ENCODE results near the gene FOXK1. TPM values are rescaled to one million over a fixed set of nuclear protein-coding genes. Genes with fewer than 3 reads are reported as not detected.

FOXK1 gene
- total and polyA plus RNA-seq, 2 experiments from 2014 or later = 2.3 to 12.7 TPM

DNA sequence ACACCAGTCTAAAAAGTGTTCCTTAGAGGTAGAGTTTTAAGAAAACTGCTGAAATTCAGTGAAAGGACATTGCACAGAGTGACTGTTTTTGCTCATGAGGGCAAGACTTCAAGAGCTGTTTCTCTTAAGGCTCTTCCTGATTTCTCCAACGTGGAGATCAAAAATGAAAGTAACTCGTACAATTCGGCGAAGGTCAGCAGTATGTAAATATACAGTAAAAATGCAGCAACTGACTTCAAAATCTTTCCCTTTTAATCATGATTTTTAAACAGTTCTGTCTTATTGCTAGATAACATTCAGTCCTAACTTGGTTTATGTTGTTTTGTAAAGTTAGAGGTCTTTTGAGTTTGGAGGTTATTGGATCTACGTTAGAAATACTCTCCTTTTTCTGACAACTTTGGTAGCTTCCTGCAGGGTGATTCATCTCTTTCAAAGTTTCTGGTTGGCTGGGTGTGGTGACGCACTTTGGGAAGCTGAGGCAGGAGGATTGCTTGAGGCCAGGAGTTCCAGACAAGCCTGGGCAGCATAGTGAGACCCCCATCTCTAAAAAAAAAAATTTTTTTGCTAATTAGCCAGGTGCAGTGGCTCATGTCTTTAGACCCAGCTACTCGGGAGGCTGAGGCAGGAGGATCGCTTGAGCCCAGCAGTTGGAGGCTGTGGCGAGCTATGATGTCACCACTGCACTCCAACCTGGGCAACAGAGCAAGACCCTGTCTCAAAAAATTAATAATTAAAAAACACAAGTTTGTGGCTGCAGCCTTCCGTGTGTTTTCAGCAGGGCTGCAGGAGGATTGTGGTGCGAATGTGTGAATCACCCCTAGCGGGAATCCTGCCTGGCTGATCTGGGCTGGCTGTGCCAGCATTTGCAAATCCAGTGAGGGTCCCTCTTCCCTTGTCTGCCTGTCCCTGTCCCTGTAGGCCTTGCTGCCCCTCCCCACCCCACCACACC, 64.2 kb downstream of the FOXK1 start:
- Histone ChIP-seq H3F3A (replicated peaks; ENCODE audit: low read depth) (peaks cover 6% of the 10 kb centered on the region; the same call in 1 of the 2 replicates), H3K36me3 (ENCODE audit: insufficient read depth) (no peaks in the 10 kb centered on the region), H3K9me2 (ENCODE audit: insufficient read depth) (no peaks in the 10 kb centered on the region), H2AFZ (no peak overlapping the region), H3K27me3 (ENCODE audit: insufficient read depth) (peaks cover 34% of the 10 kb centered on the region), H3K4me1 (ENCODE audit: insufficient read depth) (peaks cover 15% of the 10 kb centered on the region), H3K27ac (ENCODE audit: low read depth) (no peak overlapping the region), H3K4me2 (peak overlapping the region; percentile 80; the same call in 1 of the 2 replicates), H3K4me3 (peak overlapping the region; percentile 46; the same call in 1 of the 2 replicates), H4K20me1 (replicated peaks; ENCODE audit: insufficient read depth) (peaks cover 20% of the 10 kb centered on the region), H3K79me2 (replicated peaks; ENCODE audit: insufficient read depth) (0 out of 2 replicates have a peak, but pooled peaks cover 10% of the 10 kb centered on the region)
- H3K4me1 Mint-ChIP-seq = peaks cover 24% of the 10 kb centered on the region
- peaks cover 28% of the 10 kb centered on the region for H3K36me3 Mint-ChIP-seq (ENCODE audit: low read depth)
- no peak overlapping the region; the same call in 2 of the 3 replicates for H3K4me3 Mint-ChIP-seq
- H3K27ac Mint-ChIP-seq = no peak overlapping the region
- ATAC-seq = no peak
- TF ChIP-seq CREB1 (CRISPR knock-in tag; IDR thresholded peaks at IDR 0.05; ENCODE audit: low read depth) (no peak), JUNB (IDR thresholded peaks at IDR 0.05; ENCODE audit: unreplicated experiment) (no peak), EZH2phosphoT487 (IDR thresholded peaks at IDR 0.05; ENCODE audit: unreplicated experiment) (no peak), EZH2 (IDR thresholded peaks at IDR 0.05; ENCODE audit: low read depth, unreplicated experiment) (no peak), STAT1 (IDR thresholded peaks at IDR 0.05; ENCODE audit: unreplicated experiment) (no peak), ZNF331 (CRISPR knock-in tag; IDR thresholded peaks at IDR 0.05; ENCODE audit: low read depth) (no peak), ZNF114 (CRISPR knock-in tag; IDR thresholded peaks at IDR 0.05) (no peak), POLR2AphosphoS5 (IDR thresholded peaks at IDR 0.05; ENCODE audit: low read depth) (no peak), NANOG (IDR thresholded peaks at IDR 0.05; ENCODE audit: borderline replicate concordance) (no peak)
- TF ChIP-seq, protein P1, sequence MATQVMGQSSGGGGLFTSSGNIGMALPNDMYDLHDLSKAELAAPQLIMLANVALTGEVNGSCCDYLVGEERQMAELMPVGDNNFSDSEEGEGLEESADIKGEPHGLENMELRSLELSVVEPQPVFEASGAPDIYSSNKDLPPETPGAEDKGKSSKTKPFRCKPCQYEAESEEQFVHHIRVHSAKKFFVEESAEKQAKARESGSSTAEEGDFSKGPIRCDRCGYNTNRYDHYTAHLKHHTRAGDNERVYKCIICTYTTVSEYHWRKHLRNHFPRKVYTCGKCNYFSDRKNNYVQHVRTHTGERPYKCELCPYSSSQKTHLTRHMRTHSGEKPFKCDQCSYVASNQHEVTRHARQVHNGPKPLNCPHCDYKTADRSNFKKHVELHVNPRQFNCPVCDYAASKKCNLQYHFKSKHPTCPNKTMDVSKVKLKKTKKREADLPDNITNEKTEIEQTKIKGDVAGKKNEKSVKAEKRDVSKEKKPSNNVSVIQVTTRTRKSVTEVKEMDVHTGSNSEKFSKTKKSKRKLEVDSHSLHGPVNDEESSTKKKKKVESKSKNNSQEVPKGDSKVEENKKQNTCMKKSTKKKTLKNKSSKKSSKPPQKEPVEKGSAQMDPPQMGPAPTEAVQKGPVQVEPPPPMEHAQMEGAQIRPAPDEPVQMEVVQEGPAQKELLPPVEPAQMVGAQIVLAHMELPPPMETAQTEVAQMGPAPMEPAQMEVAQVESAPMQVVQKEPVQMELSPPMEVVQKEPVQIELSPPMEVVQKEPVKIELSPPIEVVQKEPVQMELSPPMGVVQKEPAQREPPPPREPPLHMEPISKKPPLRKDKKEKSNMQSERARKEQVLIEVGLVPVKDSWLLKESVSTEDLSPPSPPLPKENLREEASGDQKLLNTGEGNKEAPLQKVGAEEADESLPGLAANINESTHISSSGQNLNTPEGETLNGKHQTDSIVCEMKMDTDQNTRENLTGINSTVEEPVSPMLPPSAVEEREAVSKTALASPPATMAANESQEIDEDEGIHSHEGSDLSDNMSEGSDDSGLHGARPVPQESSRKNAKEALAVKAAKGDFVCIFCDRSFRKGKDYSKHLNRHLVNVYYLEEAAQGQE (IDR thresholded peaks at IDR 0.05; ENCODE audit: unreplicated experiment) = no peak
- TF ChIP-seq, protein P2, sequence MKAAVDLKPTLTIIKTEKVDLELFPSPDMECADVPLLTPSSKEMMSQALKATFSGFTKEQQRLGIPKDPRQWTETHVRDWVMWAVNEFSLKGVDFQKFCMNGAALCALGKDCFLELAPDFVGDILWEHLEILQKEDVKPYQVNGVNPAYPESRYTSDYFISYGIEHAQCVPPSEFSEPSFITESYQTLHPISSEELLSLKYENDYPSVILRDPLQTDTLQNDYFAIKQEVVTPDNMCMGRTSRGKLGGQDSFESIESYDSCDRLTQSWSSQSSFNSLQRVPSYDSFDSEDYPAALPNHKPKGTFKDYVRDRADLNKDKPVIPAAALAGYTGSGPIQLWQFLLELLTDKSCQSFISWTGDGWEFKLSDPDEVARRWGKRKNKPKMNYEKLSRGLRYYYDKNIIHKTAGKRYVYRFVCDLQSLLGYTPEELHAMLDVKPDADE (IDR thresholded peaks at IDR 0.05) = no peak
- TF ChIP-seq, protein P3, sequence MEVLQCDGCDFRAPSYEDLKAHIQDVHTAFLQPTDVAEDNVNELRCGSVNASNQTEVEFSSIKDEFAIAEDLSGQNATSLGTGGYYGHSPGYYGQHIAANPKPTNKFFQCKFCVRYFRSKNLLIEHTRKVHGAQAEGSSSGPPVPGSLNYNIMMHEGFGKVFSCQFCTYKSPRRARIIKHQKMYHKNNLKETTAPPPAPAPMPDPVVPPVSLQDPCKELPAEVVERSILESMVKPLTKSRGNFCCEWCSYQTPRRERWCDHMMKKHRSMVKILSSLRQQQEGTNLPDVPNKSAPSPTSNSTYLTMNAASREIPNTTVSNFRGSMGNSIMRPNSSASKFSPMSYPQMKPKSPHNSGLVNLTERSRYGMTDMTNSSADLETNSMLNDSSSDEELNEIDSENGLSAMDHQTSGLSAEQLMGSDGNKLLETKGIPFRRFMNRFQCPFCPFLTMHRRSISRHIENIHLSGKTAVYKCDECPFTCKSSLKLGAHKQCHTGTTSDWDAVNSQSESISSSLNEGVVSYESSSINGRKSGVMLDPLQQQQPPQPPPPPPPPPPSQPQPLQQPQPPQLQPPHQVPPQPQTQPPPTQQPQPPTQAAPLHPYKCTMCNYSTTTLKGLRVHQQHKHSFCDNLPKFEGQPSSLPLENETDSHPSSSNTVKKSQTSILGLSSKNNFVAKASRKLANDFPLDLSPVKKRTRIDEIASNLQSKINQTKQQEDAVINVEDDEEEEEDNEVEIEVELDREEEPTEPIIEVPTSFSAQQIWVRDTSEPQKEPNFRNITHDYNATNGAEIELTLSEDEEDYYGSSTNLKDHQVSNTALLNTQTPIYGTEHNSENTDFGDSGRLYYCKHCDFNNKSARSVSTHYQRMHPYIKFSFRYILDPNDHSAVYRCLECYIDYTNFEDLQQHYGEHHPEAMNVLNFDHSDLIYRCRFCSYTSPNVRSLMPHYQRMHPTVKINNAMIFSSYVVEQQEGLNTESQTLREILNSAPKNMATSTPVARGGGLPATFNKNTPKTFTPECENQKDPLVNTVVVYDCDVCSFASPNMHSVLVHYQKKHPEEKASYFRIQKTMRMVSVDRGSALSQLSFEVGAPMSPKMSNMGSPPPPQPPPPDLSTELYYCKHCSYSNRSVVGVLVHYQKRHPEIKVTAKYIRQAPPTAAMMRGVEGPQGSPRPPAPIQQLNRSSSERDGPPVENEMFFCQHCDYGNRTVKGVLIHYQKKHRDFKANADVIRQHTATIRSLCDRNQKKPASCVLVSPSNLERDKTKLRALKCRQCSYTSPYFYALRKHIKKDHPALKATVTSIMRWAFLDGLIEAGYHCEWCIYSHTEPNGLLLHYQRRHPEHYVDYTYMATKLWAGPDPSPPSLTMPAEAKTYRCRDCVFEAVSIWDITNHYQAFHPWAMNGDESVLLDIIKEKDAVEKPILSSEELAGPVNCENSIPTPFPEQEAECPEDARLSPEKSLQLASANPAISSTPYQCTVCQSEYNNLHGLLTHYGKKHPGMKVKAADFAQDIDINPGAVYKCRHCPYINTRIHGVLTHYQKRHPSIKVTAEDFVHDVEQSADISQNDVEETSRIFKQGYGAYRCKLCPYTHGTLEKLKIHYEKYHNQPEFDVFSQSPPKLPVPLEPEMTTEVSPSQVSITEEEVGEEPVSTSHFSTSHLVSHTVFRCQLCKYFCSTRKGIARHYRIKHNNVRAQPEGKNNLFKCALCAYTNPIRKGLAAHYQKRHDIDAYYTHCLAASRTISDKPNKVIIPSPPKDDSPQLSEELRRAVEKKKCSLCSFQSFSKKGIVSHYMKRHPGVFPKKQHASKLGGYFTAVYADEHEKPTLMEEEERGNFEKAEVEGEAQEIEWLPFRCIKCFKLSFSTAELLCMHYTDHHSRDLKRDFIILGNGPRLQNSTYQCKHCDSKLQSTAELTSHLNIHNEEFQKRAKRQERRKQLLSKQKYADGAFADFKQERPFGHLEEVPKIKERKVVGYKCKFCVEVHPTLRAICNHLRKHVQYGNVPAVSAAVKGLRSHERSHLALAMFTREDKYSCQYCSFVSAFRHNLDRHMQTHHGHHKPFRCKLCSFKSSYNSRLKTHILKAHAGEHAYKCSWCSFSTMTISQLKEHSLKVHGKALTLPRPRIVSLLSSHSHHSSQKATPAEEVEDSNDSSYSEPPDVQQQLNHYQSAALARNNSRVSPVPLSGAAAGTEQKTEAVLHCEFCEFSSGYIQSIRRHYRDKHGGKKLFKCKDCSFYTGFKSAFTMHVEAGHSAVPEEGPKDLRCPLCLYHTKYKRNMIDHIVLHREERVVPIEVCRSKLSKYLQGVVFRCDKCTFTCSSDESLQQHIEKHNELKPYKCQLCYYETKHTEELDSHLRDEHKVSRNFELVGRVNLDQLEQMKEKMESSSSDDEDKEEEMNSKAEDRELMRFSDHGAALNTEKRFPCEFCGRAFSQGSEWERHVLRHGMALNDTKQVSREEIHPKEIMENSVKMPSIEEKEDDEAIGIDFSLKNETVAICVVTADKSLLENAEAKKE (CRISPR knock-in tag; IDR thresholded peaks at IDR 0.05) = no peak
- TF ChIP-seq, protein P4, sequence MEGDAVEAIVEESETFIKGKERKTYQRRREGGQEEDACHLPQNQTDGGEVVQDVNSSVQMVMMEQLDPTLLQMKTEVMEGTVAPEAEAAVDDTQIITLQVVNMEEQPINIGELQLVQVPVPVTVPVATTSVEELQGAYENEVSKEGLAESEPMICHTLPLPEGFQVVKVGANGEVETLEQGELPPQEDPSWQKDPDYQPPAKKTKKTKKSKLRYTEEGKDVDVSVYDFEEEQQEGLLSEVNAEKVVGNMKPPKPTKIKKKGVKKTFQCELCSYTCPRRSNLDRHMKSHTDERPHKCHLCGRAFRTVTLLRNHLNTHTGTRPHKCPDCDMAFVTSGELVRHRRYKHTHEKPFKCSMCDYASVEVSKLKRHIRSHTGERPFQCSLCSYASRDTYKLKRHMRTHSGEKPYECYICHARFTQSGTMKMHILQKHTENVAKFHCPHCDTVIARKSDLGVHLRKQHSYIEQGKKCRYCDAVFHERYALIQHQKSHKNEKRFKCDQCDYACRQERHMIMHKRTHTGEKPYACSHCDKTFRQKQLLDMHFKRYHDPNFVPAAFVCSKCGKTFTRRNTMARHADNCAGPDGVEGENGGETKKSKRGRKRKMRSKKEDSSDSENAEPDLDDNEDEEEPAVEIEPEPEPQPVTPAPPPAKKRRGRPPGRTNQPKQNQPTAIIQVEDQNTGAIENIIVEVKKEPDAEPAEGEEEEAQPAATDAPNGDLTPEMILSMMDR (conservative IDR thresholded peaks at IDR 0.05; ENCODE audit: low read depth in 2 of 2) = no peak
- DNase-seq (ENCODE audit: low spot score) = no peak
- H3K9me3 Mint-ChIP-seq = no peaks in the 10 kb centered on the region
- H3K27me3 Mint-ChIP-seq (ENCODE audit: insufficient read depth, low read depth, poor library complexity) = peaks cover 39% of the 10 kb centered on the region
